ENCODE measurements around the gene SLC1A4.

SLC1A4 gene

GRCh38 chr2:65071499-65072180 is 82.4 kb downstream of the SLC1A4 start:
- TF ChIP-seq, protein P1, sequence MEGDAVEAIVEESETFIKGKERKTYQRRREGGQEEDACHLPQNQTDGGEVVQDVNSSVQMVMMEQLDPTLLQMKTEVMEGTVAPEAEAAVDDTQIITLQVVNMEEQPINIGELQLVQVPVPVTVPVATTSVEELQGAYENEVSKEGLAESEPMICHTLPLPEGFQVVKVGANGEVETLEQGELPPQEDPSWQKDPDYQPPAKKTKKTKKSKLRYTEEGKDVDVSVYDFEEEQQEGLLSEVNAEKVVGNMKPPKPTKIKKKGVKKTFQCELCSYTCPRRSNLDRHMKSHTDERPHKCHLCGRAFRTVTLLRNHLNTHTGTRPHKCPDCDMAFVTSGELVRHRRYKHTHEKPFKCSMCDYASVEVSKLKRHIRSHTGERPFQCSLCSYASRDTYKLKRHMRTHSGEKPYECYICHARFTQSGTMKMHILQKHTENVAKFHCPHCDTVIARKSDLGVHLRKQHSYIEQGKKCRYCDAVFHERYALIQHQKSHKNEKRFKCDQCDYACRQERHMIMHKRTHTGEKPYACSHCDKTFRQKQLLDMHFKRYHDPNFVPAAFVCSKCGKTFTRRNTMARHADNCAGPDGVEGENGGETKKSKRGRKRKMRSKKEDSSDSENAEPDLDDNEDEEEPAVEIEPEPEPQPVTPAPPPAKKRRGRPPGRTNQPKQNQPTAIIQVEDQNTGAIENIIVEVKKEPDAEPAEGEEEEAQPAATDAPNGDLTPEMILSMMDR (IDR thresholded peaks at IDR 0.05) = 0 out of 2 replicates have a peak, but pooled peaks have one; percentile 21

GRCh38 chr2:65072181-65072970 is 83.2 kb downstream of the SLC1A4 start:
- TF ChIP-seq, protein P1 (IDR thresholded peaks at IDR 0.05) = no peak
